T47D (cell line): Measurements from ENCODE around the gene CCNC.
A peak's percentile ranks its signal among the peaks of the same experiment; 100 is the strongest.

Experiments used
- DNase-seq, 2 experiments: peaks; one replicate each; pipeline versions ENCODE4 v3.0.0 to v3.0.0-alpha.2; 2011 to 2012; ENCODE audit warnings: low read depth in 1 of 2, low spot score in 1 of 2
- JUND ChIP-seq: IDR thresholded peaks from 2 replicates; pipeline ENCODE4 v1.6.1; 2012; ENCODE audit warnings: low read depth
- in situ Hi-C: cut with HindIII; loops from 2 replicates; pipeline ENCODE4 v1.10.0; 2016; ENCODE audit warnings: low sequenced_read_pairs, low pct_unique_long_range_greater_than_20kb

The CCNC gene

DNA sequence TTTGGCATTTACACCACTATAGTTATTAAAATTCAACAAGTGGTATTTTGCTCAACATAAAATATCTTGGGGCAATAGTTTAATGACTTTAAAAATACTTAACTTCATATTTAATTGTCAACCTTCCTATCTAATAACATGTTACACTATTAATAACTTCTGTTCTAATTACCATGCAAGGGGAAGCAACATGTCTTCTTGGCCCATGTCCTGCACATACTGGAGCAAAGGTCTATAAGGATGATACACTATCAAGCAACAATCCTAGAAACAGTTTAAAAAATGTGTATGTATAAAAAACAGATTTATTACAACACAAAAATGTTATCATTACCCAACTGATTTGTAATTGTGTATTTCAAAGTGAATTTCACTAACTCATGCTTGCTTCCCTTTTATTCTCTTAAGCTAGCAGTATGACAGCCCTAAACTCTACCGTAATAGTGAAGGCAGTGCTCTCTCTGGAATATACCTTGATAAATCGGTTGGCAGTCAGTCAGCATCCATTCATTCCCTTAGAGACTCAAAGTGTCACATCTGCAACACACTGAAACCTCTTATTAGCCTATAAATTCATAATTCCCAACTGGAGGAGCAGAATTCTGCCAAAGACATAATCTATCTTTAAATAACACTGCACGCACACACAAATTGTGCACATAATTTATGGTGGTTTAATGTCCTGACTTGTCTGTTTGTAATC, 18.3 kb downstream of the CCNC start:
- DNase-seq: no peak
- in situ Hi-C loops: no loop called here
- TF ChIP-seq JUND: no peak

DNA sequence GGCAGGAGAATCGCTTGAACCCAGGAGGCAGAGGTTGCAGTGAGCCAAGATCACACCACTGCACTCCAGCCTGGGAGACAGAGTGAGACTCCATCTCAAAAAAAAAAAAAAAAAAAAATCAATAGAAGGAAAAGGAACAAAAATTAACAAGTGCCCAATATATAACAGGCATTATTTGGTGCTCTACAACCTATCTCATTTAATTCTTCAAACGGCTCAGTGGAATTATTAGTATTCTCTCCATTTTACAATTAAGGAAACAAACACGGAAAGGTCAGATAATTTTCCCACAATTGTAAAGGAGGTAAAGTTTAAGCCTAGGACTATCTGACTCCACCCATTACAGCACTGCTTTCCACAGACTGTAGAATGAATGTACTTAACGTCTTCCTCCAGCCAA, 19.8 kb downstream of the CCNC start:
- in situ Hi-C loops: no loop called here
- TF ChIP-seq JUND: no peak
- DNase-seq: no peak

DNA sequence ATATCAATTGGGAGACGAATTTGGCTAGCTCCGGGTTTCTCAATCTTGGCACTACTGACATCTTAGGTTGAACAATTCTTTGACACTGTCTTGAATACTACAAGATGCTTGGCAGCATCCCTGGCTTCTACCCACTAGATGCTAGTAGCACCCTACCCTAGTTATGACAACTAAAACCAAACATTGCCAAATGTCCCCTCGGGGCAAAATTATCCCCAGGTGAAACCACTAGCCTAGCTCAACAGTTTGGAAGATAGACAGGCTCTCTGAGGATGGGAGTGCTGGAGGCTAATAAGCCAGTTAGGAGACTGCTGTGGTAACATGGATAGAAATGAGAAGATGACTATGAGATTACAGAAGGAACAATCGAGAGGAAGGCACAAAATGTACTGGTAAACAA, 20.9 kb downstream of the CCNC start:
- in situ Hi-C loops: no loop called here
- no peak for TF ChIP-seq JUND
- peak in 1 of 2 experiments; percentile 19 for DNase-seq

- TF ChIP-seq JUND: no peak
- no peak for DNase-seq
- in situ Hi-C loops: no loop called here
Observed at GRCh38 chr6:99545442-99545841, 23.0 kb downstream of the CCNC start.

- in situ Hi-C loops: no loop called here
- DNase-seq: peak in 1 of 2 experiments; percentile 4
- TF ChIP-seq JUND: no peak
Observed at GRCh38 chr6:99543968-99544367, 24.5 kb downstream of the CCNC start.

- no peak for TF ChIP-seq JUND
- in situ Hi-C loops: no loop called here
- no peak for DNase-seq
Observed at GRCh38 chr6:99530627-99531026, 37.8 kb downstream of the CCNC start.

DNA sequence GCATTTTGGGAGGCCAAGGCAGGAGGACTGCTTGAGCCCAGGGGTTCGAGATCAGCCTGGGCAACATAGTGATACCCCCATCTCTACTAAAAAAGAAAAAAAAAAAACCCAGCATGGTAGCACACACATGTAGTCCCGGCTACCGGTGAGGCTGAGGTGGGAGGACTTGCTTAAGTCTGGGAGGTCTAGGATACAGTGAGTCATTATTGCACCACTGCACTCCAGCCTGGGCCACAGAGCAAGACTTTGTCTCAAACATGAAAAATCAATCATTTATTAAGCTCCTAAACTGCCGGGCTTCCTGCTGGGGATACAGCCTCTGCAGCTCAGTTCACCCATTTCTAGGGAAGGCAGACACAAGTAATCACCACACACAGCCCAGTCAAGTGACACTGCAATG, 45.9 kb downstream of the CCNC start:
- TF ChIP-seq JUND: no peak
- in situ Hi-C loops: no loop called here
- DNase-seq: no peak

GRCh38 chr6:99521633-99522151, 46.8 kb downstream of the CCNC start:
- peak in 1 of 2 experiments; percentile 6 for DNase-seq
- no peak for TF ChIP-seq JUND
- in situ Hi-C loops: no loop called here

- in situ Hi-C loops: no loop called here
- peak; percentile 56 to 81 for DNase-seq
- no peak for TF ChIP-seq JUND
Observed at GRCh38 chr6:99520855-99521632, 47.4 kb downstream of the CCNC start.

- in situ Hi-C loops: no loop called here
- no peak for TF ChIP-seq JUND
- no peak for DNase-seq
Observed at GRCh38 chr6:99519446-99519845, 49.0 kb downstream of the CCNC start.

DNA sequence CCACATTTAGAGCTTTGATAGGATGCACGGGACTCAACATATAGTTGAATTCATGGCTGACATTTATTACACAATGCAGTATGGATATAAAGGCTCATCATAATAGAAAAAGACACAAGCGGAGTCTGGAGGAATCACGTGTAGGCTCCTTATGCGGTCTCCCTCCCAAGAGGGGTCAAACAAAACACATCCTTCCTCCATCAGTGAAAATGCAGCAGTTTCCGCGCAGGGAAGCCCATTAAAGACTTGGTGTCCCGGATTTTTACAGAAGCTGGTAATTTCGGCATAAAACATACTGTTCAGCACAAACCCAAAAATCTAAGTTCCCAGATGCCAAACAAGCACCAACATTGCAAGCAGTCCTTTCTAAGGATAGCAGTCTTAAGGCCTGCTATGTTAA, 54.4 kb downstream of the CCNC start:
- no peak for TF ChIP-seq JUND
- DNase-seq: no peak
- in situ Hi-C loops: no loop called here

DNA sequence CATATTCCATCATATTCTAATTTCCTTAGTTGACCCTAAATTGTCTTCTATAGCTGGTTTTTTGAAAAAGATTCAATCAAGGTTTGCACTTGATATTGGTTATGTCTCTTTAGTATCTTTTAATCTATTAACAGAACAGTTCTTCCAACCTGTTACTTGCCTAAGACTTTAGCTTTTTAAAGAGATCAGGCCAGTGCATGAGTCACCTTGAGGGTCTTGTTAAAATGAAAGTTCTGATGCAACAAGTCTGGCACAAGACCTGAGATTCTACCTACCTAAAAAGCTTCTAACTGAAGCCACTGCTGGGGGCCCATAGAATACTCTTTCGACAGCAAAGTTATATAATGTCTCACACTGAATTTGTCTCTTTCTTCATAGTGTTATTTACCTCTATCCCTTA, 56.4 kb downstream of the CCNC start:
- in situ Hi-C loops: no loop called here
- DNase-seq: no peak
- TF ChIP-seq JUND: no peak

- no peak for TF ChIP-seq JUND
- DNase-seq: no peak
- in situ Hi-C loops: no loop called here
Observed at GRCh38 chr6:99507648-99508047, 60.8 kb downstream of the CCNC start.
